Measurements from ENCODE around the gene DLG4. TPM values are rescaled to one million over a fixed set of nuclear protein-coding genes. Genes with fewer than 3 reads are reported as not detected.

DLG4 gene
- total RNA-seq, 3 donors from 2014 or later (not counting 1 experiment from before 2014, with no cell fraction given), result 6.7 to 11.2 (median 8.6) TPM

- Mint-ChIP-seq H3K36me3 (no peaks in the 10 kb centered on the region), H3K27me3 (ENCODE audit: low read depth in 2 of 2) (peaks cover 9 to 10% of the 10 kb centered on the region in 2 donors), H3K4me3 (no peak overlapping the region), H3K4me1 (no peaks in the 10 kb centered on the region), H3K9me3 (no peaks in the 10 kb centered on the region), H3K27ac (no peak overlapping the region)
- ATAC-seq (no peak), DNase-seq (no peak)
- Histone ChIP-seq H3K4me1 (ENCODE audit: control insufficient read depth, insufficient read depth, low read length) (no peaks in the 10 kb centered on the region), H3K9me3 (ENCODE audit: control insufficient read depth, insufficient read depth, low read length) (no peaks in the 10 kb centered on the region), H3K27ac (ENCODE audit: low read length) (no peak overlapping the region), H3K4me3 (ENCODE audit: low read length) (no peak overlapping the region), H3K27me3 (ENCODE audit: control insufficient read depth, insufficient read depth, low read length) (peaks cover 3% of the 10 kb centered on the region), H3K36me3 (ENCODE audit: control insufficient read depth, insufficient read depth, low read length) (no peaks in the 10 kb centered on the region)
- intact Hi-C loops (cut with micrococcal nuclease), result no loop called here
- TF ChIP-seq, protein P1, sequence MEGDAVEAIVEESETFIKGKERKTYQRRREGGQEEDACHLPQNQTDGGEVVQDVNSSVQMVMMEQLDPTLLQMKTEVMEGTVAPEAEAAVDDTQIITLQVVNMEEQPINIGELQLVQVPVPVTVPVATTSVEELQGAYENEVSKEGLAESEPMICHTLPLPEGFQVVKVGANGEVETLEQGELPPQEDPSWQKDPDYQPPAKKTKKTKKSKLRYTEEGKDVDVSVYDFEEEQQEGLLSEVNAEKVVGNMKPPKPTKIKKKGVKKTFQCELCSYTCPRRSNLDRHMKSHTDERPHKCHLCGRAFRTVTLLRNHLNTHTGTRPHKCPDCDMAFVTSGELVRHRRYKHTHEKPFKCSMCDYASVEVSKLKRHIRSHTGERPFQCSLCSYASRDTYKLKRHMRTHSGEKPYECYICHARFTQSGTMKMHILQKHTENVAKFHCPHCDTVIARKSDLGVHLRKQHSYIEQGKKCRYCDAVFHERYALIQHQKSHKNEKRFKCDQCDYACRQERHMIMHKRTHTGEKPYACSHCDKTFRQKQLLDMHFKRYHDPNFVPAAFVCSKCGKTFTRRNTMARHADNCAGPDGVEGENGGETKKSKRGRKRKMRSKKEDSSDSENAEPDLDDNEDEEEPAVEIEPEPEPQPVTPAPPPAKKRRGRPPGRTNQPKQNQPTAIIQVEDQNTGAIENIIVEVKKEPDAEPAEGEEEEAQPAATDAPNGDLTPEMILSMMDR (IDR thresholded peaks at IDR 0.05), result no peak
- 91% methylated on average over 10 of the region's 10 CpGs for WGBS (ENCODE audit: insufficient coverage)
Observed at GRCh38 chr17:7141824-7142223, 77.8 kb downstream of the DLG4 start.

- Mint-ChIP-seq H3K4me3 (no peak overlapping the region), H3K27me3 (ENCODE audit: low read depth in 2 of 2) (peaks cover 9 to 13% of the 10 kb centered on the region in 2 donors), H3K36me3 (no peaks in the 10 kb centered on the region), H3K4me1 (no peaks in the 10 kb centered on the region), H3K27ac (no peak overlapping the region), H3K9me3 (no peaks in the 10 kb centered on the region)
- H3K27ac ChIP-seq (ENCODE audit: low read length), result no peak overlapping the region
- ATAC-seq, result no peak
- H3K4me3 ChIP-seq (ENCODE audit: low read length), result no peak overlapping the region
- WGBS (ENCODE audit: insufficient coverage), result 85% methylated on average over 10 of the region's 10 CpGs
- no peaks in the 10 kb centered on the region for H3K9me3 ChIP-seq (ENCODE audit: control insufficient read depth, insufficient read depth, low read length)
- H3K27me3 ChIP-seq (ENCODE audit: control insufficient read depth, insufficient read depth, low read length), result peaks cover 3% of the 10 kb centered on the region
- no peak for DNase-seq
- H3K36me3 ChIP-seq (ENCODE audit: control insufficient read depth, insufficient read depth, low read length), result no peaks in the 10 kb centered on the region
- TF ChIP-seq, protein P1 (IDR thresholded peaks at IDR 0.05), result no peak
- intact Hi-C loops (cut with micrococcal nuclease), result no loop called here
- no peaks in the 10 kb centered on the region for H3K4me1 ChIP-seq (ENCODE audit: control insufficient read depth, insufficient read depth, low read length)
Observed at GRCh38 chr17:7139400-7139799, 80.2 kb downstream of the DLG4 start.

DNA sequence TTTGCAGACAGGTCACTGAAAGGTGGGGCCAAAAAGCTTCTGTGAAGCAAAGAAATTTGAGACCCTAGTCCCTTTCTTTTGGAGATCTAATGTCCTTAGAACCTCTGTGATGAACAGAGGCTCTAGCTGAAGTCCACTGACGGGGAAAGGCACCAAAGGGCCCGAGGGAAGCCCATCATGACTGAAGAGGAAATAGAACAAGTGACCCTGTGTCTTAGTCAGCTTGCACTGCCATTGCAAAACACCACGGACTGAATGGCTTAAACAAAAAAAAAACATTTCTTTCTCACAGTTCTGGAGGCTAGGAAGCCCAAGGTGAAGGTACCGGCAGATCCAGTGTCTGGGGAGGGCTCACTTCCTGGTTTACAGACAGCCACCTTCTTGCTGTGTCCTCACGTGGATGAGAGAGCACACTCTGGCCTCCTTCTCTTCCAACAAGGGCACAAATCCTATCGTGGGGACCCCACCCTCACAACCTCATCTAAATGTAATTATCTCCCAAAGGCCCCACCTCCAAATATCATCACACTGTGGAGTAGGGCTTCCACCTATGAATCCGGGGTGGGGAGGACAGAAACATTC, 80.7 kb downstream of the DLG4 start:
- no peak overlapping the region for H3K27ac ChIP-seq (ENCODE audit: low read length)
- H3K9me3 ChIP-seq (ENCODE audit: control insufficient read depth, insufficient read depth, low read length), result no peaks in the 10 kb centered on the region
- no peak overlapping the region for H3K4me3 ChIP-seq (ENCODE audit: low read length)
- Mint-ChIP-seq H3K4me1 (no peaks in the 10 kb centered on the region), H3K36me3 (no peaks in the 10 kb centered on the region), H3K9me3 (no peaks in the 10 kb centered on the region), H3K4me3 (no peak overlapping the region), H3K27ac (no peak overlapping the region), H3K27me3 (ENCODE audit: low read depth in 2 of 2) (peaks cover 9 to 14% of the 10 kb centered on the region in 2 donors)
- no peak for DNase-seq
- no peaks in the 10 kb centered on the region for H3K36me3 ChIP-seq (ENCODE audit: control insufficient read depth, insufficient read depth, low read length)
- peaks cover 3% of the 10 kb centered on the region for H3K27me3 ChIP-seq (ENCODE audit: control insufficient read depth, insufficient read depth, low read length)
- H3K4me1 ChIP-seq (ENCODE audit: control insufficient read depth, insufficient read depth, low read length), result peaks cover 2% of the 10 kb centered on the region
- intact Hi-C loops (cut with micrococcal nuclease), result no loop called here
- ATAC-seq, result no peak
- 71% methylated on average over 7 of the region's 7 CpGs for WGBS (ENCODE audit: insufficient coverage)
- TF ChIP-seq, protein P1 (IDR thresholded peaks at IDR 0.05), result no peak

All from natural killer cell (primary cell).